Activated naive CD8-positive, alpha-beta T cell treated with anti-CD3 and anti-CD28 coated beads, Interleukin-2, amount 10 ng/mL, durations not matched to agents 7 days and 5 days (primary cell): ENCODE measurements around the gene PLCH1. TPM values are rescaled to one million over a fixed set of nuclear protein-coding genes. Genes with fewer than 3 reads are reported as not detected.

Source experiments
- ATAC-seq: fragments of 150-1000 bp; cut with Tn5 transposase; one replicate; pipeline ENCODE4 v1.10.0; 2021; ENCODE audit warnings: low read depth, moderate library complexity
- POLR2A ChIA-PET: fragments of 350-600 bp; sonication (Branson Sonifier 250); formaldehyde crosslinking; loops from one replicate; lab custom pipeline; 2021; ENCODE audit warnings: antibody characterized with exemption; lab: Charles Lee
- DNase-seq: peaks from one replicate; pipeline ENCODE4 v3.0.0; 2021
- H3K27ac Mint-ChIP-seq: one replicate; pipeline ENCODE4 v1.8.0; 2022; ENCODE audit warnings: mild to moderate bottlenecking, mixed read lengths
- H3K27me3 Mint-ChIP-seq: one replicate; pipeline ENCODE4 v1.8.0; 2022; ENCODE audit warnings: mild to moderate bottlenecking, moderate library complexity, mixed read lengths
- H3K36me3 Mint-ChIP-seq: one replicate; pipeline ENCODE4 v1.8.0; 2021; ENCODE audit warnings: mild to moderate bottlenecking, mixed read lengths
- H3K4me1 Mint-ChIP-seq: one replicate; pipeline ENCODE4 v1.8.0; 2021; ENCODE audit warnings: mixed read lengths
- H3K4me3 Mint-ChIP-seq: one replicate; pipeline ENCODE4 v1.8.0; 2022; ENCODE audit warnings: mild to moderate bottlenecking, moderate library complexity, mixed read lengths
- H3K9me3 Mint-ChIP-seq: one replicate; pipeline ENCODE4 v1.8.0; 2021; ENCODE audit warnings: mixed read lengths
- total RNA-seq, 2 experiments: library from RNA; stranded (reverse); gene quantifications; one replicate each; pipeline ENCODE4 v1.2.3, GENCODE V29; 2021

PLCH1 gene
- total RNA-seq, 2 experiments from 2014 or later, result 3.8 to 5.1 TPM

DNA sequence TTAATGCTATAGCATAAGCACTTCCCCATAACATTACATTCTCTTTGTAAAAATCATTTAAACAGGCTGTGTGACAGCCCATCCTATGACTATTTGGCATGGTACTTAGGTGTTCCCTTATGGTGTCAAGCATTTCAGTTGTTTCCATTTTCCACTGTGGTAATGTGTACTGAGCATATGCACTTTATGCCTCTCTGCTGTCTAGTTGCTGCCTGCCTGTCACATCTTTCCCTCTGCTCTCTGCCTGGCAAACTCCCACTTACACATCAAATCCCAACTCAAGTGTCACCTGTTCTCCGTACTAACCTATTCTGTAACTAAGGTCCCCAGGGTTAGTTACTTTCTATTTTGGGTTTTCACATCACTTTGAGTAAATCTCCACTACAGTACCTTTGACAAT lies 367.0 kb downstream of the PLCH1 start:
- H3K4me1 Mint-ChIP-seq, result no peaks in the 10 kb centered on the region
- POLR2A ChIA-PET, result no interaction called here
- H3K36me3 Mint-ChIP-seq, result no peaks in the 10 kb centered on the region
- H3K27ac Mint-ChIP-seq, result no peak overlapping the region
- H3K4me3 Mint-ChIP-seq, result no peak overlapping the region
- ATAC-seq (no peak), DNase-seq (no peak)
- no peaks in the 10 kb centered on the region for H3K27me3 Mint-ChIP-seq
- H3K9me3 Mint-ChIP-seq, result no peaks in the 10 kb centered on the region

DNA sequence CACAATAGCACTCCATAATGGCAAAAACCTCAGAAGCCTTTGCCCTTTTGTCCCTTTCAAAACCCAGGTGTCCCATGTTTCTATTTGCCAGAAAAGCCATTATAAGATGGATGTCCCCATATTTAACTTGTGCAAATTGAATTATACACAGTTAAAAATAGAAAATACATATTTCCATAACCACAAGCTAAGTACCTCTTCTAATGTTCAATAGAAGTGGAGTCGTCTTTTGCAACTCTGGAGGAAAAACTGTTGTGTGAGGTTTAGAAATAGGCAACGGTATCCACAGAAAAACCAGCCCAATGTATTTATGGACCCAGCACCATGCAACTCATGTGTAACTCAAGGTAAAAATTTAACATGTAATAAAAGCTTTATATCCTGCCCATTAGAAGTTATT lies 367.8 kb downstream of the PLCH1 start:
- no peaks in the 10 kb centered on the region for H3K9me3 Mint-ChIP-seq
- H3K27ac Mint-ChIP-seq, result no peak overlapping the region
- POLR2A ChIA-PET, result no interaction called here
- H3K4me3 Mint-ChIP-seq, result no peak overlapping the region
- no peaks in the 10 kb centered on the region for H3K36me3 Mint-ChIP-seq
- DNase-seq (no peak), ATAC-seq (no peak)
- H3K4me1 Mint-ChIP-seq, result no peaks in the 10 kb centered on the region
- H3K27me3 Mint-ChIP-seq, result no peaks in the 10 kb centered on the region

GRCh38 chr3:155372281-155372680 lies 372.6 kb downstream of the PLCH1 start:
- H3K36me3 Mint-ChIP-seq, result no peaks in the 10 kb centered on the region
- no peak for DNase-seq
- POLR2A ChIA-PET, result no interaction called here
- H3K27me3 Mint-ChIP-seq, result no peaks in the 10 kb centered on the region
- no peak for ATAC-seq
- H3K9me3 Mint-ChIP-seq, result no peaks in the 10 kb centered on the region
- H3K4me3 Mint-ChIP-seq, result no peak overlapping the region
- H3K4me1 Mint-ChIP-seq, result no peaks in the 10 kb centered on the region
- H3K27ac Mint-ChIP-seq, result no peak overlapping the region

DNA sequence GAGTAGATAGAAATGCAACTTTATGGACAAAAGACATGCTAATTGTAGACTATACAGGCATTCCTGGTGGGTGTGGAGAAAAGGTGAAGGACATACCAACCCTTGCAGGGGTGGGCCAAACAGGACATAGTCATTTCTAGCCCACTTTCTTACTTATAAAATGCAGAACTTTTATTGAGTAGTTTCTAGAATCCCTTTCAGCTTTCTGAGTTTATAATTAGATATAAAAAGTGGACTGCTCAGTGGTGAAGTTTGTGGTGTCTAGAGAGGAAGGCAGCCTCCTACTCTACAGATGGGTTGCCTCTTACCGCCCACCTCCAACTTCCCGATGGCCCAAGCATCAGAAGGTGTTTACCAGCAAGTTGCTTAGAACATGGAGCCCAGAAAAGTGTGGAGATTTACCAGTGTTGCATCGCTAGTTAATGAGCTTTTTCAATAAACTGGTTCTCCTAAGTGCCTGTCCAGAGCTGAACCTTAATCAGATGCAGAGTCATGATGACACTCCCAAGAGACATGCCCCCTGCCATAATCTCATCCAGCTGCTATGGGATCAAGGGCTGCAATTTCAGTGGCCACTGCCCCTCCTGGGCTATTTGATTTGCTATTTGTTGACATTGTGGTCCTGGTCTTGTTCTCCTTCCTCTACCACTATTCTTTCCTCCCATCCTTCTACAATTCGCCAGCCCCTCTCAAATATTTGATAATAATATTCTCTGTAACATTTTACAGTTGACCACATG lies 373.9 kb downstream of the PLCH1 start:
- POLR2A ChIA-PET, result no interaction called here
- Mint-ChIP-seq H3K4me3 (no peak overlapping the region), H3K36me3 (no peaks in the 10 kb centered on the region), H3K9me3 (no peaks in the 10 kb centered on the region), H3K4me1 (no peaks in the 10 kb centered on the region), H3K27ac (no peak overlapping the region), H3K27me3 (no peaks in the 10 kb centered on the region)
- DNase-seq (no peak), ATAC-seq (no peak)

DNA sequence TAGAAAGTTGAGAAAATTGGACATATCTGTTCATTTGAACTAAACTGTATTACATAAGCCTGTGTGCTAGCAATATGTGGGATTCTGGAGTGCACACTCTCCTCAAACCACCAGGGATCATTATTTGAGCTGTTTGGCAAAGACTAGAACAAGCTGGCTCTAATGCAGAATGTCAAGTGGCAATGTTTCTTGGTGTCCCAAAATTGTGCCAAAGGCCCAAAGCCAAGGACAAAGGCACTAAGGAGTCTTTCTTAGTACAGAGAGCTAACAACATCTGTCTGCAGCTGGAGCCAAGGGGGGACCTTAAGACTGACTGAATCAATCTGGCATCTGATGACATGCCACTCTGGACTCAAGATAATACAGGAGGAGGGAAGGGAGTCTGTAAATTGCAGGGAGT lies 374.7 kb downstream of the PLCH1 start:
- H3K4me1 Mint-ChIP-seq, result no peaks in the 10 kb centered on the region
- no peak for ATAC-seq
- H3K4me3 Mint-ChIP-seq, result no peak overlapping the region
- no peaks in the 10 kb centered on the region for H3K36me3 Mint-ChIP-seq
- DNase-seq, result no peak
- H3K27me3 Mint-ChIP-seq, result no peaks in the 10 kb centered on the region
- no peaks in the 10 kb centered on the region for H3K9me3 Mint-ChIP-seq
- POLR2A ChIA-PET, result no interaction called here
- H3K27ac Mint-ChIP-seq, result no peak overlapping the region

DNA sequence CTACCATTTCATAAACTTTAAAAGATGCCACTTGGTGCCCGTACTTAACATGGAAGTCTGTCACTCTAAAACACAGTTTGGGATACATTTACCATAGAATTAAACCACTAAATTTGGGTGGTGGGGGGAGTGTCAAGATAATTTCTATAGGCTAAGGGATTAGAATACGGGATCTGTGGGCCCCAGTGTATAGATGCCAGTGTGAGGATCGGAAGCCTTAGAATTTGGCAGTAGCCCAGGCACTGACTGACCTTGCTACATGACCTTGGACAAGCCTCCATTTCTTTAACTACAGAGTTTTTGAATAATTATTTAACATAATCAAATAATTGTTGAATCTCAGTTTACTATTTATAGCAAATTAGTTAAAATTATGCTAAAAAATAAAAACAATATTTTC lies 375.1 kb downstream of the PLCH1 start:
- H3K4me1 Mint-ChIP-seq, result no peaks in the 10 kb centered on the region
- no peaks in the 10 kb centered on the region for H3K27me3 Mint-ChIP-seq
- H3K27ac Mint-ChIP-seq, result no peak overlapping the region
- H3K36me3 Mint-ChIP-seq, result no peaks in the 10 kb centered on the region
- DNase-seq (no peak), ATAC-seq (no peak)
- POLR2A ChIA-PET, result no interaction called here
- no peak overlapping the region for H3K4me3 Mint-ChIP-seq
- no peaks in the 10 kb centered on the region for H3K9me3 Mint-ChIP-seq

- Mint-ChIP-seq H3K4me1 (no peaks in the 10 kb centered on the region), H3K27ac (no peak overlapping the region), H3K36me3 (no peaks in the 10 kb centered on the region), H3K4me3 (no peak overlapping the region), H3K27me3 (no peaks in the 10 kb centered on the region), H3K9me3 (peaks cover 1% of the 10 kb centered on the region)
- POLR2A ChIA-PET, result no interaction called here
- no peak for DNase-seq
- no peak for ATAC-seq
These were observed 375.6 kb downstream of the PLCH1 start for GRCh38 chr3:155369244-155369643.

GRCh38 chr3:155368786-155369185 lies 376.1 kb downstream of the PLCH1 start:
- Mint-ChIP-seq H3K9me3 (peaks cover 3% of the 10 kb centered on the region), H3K4me3 (no peak overlapping the region), H3K36me3 (no peaks in the 10 kb centered on the region), H3K4me1 (no peaks in the 10 kb centered on the region), H3K27ac (no peak overlapping the region), H3K27me3 (no peaks in the 10 kb centered on the region)
- no peak for DNase-seq
- POLR2A ChIA-PET, result no interaction called here
- no peak for ATAC-seq

DNA sequence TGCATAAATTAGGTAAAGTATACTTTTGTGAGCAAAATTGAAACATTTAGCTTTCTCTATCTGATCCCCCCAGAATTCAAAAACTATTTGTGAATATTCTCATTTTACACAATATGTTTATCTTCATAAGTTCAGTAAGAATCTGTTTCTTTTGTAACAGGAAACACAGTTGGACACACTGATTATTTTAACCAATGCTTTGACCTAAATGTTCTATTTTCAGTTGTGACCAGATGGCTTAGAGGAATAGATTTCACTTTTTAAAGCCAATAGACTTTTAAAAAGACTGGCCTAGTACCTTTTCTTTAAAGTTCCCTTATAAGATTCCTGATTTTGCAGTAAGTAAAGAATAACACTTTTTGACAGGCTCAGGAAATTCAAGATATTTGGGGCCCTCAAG lies 377.4 kb downstream of the PLCH1 start:
- H3K9me3 Mint-ChIP-seq, result peaks cover 3% of the 10 kb centered on the region
- no peaks in the 10 kb centered on the region for H3K4me1 Mint-ChIP-seq
- H3K27ac Mint-ChIP-seq, result no peak overlapping the region
- DNase-seq (no peak), ATAC-seq (no peak)
- POLR2A ChIA-PET, result no interaction called here
- no peaks in the 10 kb centered on the region for H3K27me3 Mint-ChIP-seq
- H3K36me3 Mint-ChIP-seq, result no peaks in the 10 kb centered on the region
- H3K4me3 Mint-ChIP-seq, result no peak overlapping the region

DNA sequence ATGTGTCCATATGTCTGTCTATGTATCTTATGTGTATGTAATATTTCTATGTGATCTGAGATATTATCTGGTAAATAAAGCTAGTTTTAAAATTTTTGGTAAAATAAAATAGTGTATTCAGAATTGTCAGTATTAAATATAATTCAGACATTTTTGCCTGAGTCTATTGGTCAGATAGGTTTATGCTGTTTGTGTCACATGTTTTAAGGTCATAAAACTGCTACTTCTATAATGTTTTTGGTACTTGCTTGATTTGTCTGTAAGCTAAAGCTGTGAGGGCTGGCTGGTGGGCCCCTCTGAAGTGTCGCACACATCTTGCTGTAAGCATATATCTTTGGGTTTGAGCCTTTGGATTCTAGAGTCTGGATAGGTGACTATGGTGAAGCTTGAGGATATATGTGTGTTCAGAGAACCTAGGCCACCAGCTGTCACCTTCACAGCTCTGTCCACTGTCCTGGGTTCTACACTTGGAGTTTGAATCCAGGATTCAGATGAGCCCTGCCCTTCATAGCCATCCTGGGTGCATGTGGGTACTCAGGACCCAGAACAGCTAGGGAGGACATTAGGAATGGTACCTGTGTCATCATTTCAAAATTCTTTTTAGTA lies 379.6 kb downstream of the PLCH1 start:
- peaks cover 3% of the 10 kb centered on the region for H3K9me3 Mint-ChIP-seq
- H3K4me1 Mint-ChIP-seq, result no peaks in the 10 kb centered on the region
- POLR2A ChIA-PET, result no interaction called here
- H3K27ac Mint-ChIP-seq, result no peak overlapping the region
- H3K27me3 Mint-ChIP-seq, result no peaks in the 10 kb centered on the region
- ATAC-seq, result no peak
- no peak for DNase-seq
- no peak overlapping the region for H3K4me3 Mint-ChIP-seq
- no peaks in the 10 kb centered on the region for H3K36me3 Mint-ChIP-seq

DNA sequence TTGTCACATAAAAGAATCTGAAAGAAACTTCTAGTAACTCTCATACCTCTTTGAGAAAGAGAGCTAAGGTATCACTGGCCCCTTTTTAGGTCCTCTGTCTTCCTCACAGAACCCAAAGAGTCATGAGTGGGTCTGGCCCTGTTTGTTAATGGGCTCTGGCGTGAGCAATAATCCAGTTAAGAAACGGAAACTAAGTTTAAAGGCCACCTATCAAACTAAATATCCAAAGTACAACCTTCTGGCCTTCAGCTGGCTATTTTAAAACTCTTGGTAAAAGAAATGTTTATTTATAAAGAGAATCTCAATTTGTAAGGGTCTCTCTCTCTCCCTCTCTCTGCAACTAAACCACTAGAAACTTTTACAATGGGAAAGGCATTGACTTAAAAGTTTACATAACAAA lies 380.4 kb downstream of the PLCH1 start:
- DNase-seq (no peak), ATAC-seq (no peak)
- no peaks in the 10 kb centered on the region for H3K36me3 Mint-ChIP-seq
- H3K27me3 Mint-ChIP-seq, result no peaks in the 10 kb centered on the region
- POLR2A ChIA-PET, result no interaction called here
- no peak overlapping the region for H3K27ac Mint-ChIP-seq
- no peak overlapping the region for H3K4me3 Mint-ChIP-seq
- no peaks in the 10 kb centered on the region for H3K4me1 Mint-ChIP-seq
- peaks cover 3% of the 10 kb centered on the region for H3K9me3 Mint-ChIP-seq

DNA sequence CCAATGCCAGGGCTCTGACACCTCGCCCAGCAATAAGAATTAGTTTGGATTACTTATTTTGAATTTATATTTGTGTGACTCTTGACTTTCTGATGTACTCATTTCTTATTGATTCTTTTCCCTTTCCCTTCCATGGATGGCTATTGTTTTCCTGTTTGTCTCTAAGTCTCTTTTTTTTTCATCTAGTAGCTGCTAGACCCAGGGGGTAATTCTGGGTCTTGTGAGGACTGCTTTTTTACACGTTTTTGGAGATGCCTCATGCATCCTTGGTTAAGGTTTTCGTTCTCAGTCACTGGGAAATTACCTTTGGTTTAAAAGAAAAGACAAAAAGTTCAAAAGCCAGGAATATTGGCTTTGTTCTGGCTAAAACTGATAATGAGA lies 381.2 kb downstream of the PLCH1 start:
- H3K9me3 Mint-ChIP-seq, result peaks cover 3% of the 10 kb centered on the region
- no peaks in the 10 kb centered on the region for H3K36me3 Mint-ChIP-seq
- POLR2A ChIA-PET, result no interaction called here
- H3K27ac Mint-ChIP-seq, result no peak overlapping the region
- H3K4me3 Mint-ChIP-seq, result no peak overlapping the region
- ATAC-seq (no peak), DNase-seq (no peak)
- H3K27me3 Mint-ChIP-seq, result no peaks in the 10 kb centered on the region
- no peaks in the 10 kb centered on the region for H3K4me1 Mint-ChIP-seq

DNA sequence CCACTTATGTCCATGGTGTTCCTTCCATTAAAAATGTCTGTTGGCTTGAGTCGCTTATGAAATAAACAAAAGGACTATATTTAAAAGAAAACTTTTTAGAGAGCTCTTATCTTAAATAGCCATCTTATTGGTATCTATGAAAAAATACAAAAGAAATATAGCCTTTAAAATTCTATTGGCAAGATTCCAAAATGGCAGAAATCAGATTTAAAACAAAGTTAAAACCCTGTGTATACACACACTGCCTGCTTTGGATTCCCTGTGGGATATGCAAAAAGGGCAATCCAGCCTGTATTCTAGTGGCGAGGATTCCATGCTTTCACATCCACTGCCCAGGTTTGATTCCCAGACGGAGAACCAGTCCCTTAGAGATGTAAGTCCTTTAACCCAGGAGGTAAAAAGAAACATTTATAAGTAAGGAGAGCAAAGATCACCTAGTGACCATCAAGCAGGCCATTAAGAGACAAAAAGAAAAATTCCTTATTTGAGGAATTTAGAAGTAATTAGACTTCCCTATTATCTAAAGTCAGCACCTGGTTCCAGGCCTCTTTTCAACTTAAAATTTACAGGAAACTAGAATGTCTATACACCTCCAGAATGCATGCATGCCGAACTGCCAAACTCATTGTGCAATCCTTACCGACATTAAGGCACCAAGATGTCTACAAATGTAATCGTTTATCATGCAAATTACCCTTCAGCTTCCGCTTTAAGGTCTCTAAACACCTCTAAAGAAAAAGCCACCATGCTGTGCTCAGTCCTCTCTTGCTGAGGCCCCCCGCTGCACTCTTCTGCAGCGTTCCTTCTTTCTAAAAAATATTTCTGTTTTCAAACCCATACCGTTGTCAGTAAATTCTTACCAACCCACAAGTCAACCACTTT lies 381.8 kb downstream of the PLCH1 start:
- H3K4me1 Mint-ChIP-seq, result no peaks in the 10 kb centered on the region
- POLR2A ChIA-PET, result no interaction called here
- no peaks in the 10 kb centered on the region for H3K27me3 Mint-ChIP-seq
- no peaks in the 10 kb centered on the region for H3K36me3 Mint-ChIP-seq
- no peak overlapping the region for H3K4me3 Mint-ChIP-seq
- no peak overlapping the region for H3K27ac Mint-ChIP-seq
- peaks cover 3% of the 10 kb centered on the region for H3K9me3 Mint-ChIP-seq
- ATAC-seq, result no peak
- DNase-seq, result no peak

GRCh38 chr3:155360281-155360680 lies 384.6 kb downstream of the PLCH1 start:
- DNase-seq, result no peak
- POLR2A ChIA-PET, result no interaction called here
- Mint-ChIP-seq H3K36me3 (no peaks in the 10 kb centered on the region), H3K9me3 (peaks cover 3% of the 10 kb centered on the region), H3K4me3 (no peak overlapping the region), H3K27ac (no peak overlapping the region), H3K4me1 (no peaks in the 10 kb centered on the region), H3K27me3 (peaks cover 2% of the 10 kb centered on the region)
- no peak for ATAC-seq
